Ectodermal cell (in vitro differentiated cells): ENCODE results near the gene OR5AN1.
"Not testable (repeated sequence)": the region's sequence is repeated elsewhere in the genome, so short reads cannot be mapped to it uniquely, and the experiment has no call there.

Source experiments
- H3K27ac ChIP-seq: 2 replicates; pipeline ENCODE4 v1.7.0; 2013; ENCODE audit warnings: mild to moderate bottlenecking, low read depth, low read length; ENCODE audit not compliant: insufficient read depth, poor library complexity, severe bottlenecking
- H3K27me3 ChIP-seq: 2 replicates; pipeline ENCODE4 v1.7.0; 2013; ENCODE audit warnings: mild to moderate bottlenecking, low read length; ENCODE audit not compliant: insufficient read depth, control insufficient read depth, poor library complexity, severe bottlenecking
- H3K36me3 ChIP-seq: one replicate; pipeline ENCODE4 v1.7.0; 2013; ENCODE audit warnings: low read length; ENCODE audit not compliant: control insufficient read depth, insufficient read depth
- H3K4me1 ChIP-seq: one replicate; pipeline ENCODE4 v1.7.0; 2013; ENCODE audit warnings: low read length; ENCODE audit not compliant: control insufficient read depth, insufficient read depth
- H3K4me3 ChIP-seq: 2 replicates; pipeline ENCODE4 v1.7.0; 2013; ENCODE audit warnings: low read depth, low read length, control low read depth; ENCODE audit not compliant: insufficient read depth
- H3K9me3 ChIP-seq: 2 replicates; pipeline ENCODE4 v1.7.0; 2013; ENCODE audit warnings: mild to moderate bottlenecking, low read length, moderate library complexity; ENCODE audit not compliant: control insufficient read depth
- WGBS, 2 experiments: methylation state at CpG; one replicate each; pipeline ENCODE4 v1.1.7; 2013; ENCODE audit warnings: missing lambda C conversion rate in 2 of 2; 5-methylcytosine and 5-hydroxymethylcytosine counted together

The OR5AN1 gene

GRCh38 chr11:59372324-59372723, 13.6 kb downstream of the OR5AN1 start:
- WGBS, 2 experiments, result 65 to 69% methylated on average over 3 of the region's 3 CpGs
- not testable (repeated sequence) for H3K36me3 ChIP-seq, H3K27ac ChIP-seq, H3K27me3 ChIP-seq, H3K9me3 ChIP-seq, H3K4me1 ChIP-seq, H3K4me3 ChIP-seq

GRCh38 chr11:59380263-59381059, 21.8 kb downstream of the OR5AN1 start:
- H3K4me1 ChIP-seq, result no peaks in the 10 kb centered on the region
- WGBS, 2 experiments, result 56 to 69% methylated on average over 2 of the region's 2 CpGs
- H3K27me3 ChIP-seq, result no peaks in the 10 kb centered on the region
- H3K36me3 ChIP-seq, result no peaks in the 10 kb centered on the region
- no peaks in the 10 kb centered on the region for H3K9me3 ChIP-seq
- no peak overlapping the region for H3K4me3 ChIP-seq
- H3K27ac ChIP-seq, result no peak overlapping the region

- H3K4me3 ChIP-seq, result no peak overlapping the region
- no peaks in the 10 kb centered on the region for H3K27me3 ChIP-seq
- H3K4me1 ChIP-seq, result no peaks in the 10 kb centered on the region
- no peak overlapping the region for H3K27ac ChIP-seq
- H3K36me3 ChIP-seq, result no peaks in the 10 kb centered on the region
- H3K9me3 ChIP-seq, result no peaks in the 10 kb centered on the region
Measured at GRCh38 chr11:59394186-59394585, 35.5 kb downstream of the OR5AN1 start.

- no peak overlapping the region for H3K27ac ChIP-seq
- no peaks in the 10 kb centered on the region for H3K4me1 ChIP-seq
- no peaks in the 10 kb centered on the region for H3K27me3 ChIP-seq
- H3K36me3 ChIP-seq, result no peaks in the 10 kb centered on the region
- H3K9me3 ChIP-seq, result peaks cover 3% of the 10 kb centered on the region
- 86 to 90% methylated on average over 3 of the region's 3 CpGs for WGBS, 2 experiments
- no peak overlapping the region for H3K4me3 ChIP-seq
Measured at GRCh38 chr11:59400461-59401261, 42.0 kb downstream of the OR5AN1 start.

GRCh38 chr11:59401262-59401552, 42.5 kb downstream of the OR5AN1 start:
- Histone ChIP-seq H3K4me1 (no peaks in the 10 kb centered on the region), H3K9me3 (peaks cover 3% of the 10 kb centered on the region), H3K4me3 (no peak overlapping the region), H3K27me3 (no peaks in the 10 kb centered on the region), H3K36me3 (no peaks in the 10 kb centered on the region), H3K27ac (no peak overlapping the region)
- 58 to 75% methylated on average over 2 of the region's 2 CpGs for WGBS, 2 experiments

- Histone ChIP-seq H3K36me3 (no peaks in the 10 kb centered on the region), H3K27me3 (no peaks in the 10 kb centered on the region), H3K9me3 (peaks cover 3% of the 10 kb centered on the region), H3K27ac (no peak overlapping the region), H3K4me1 (no peaks in the 10 kb centered on the region), H3K4me3 (no peak overlapping the region)
Measured at GRCh38 chr11:59403546-59403945, 44.9 kb downstream of the OR5AN1 start.

- no peaks in the 10 kb centered on the region for H3K27me3 ChIP-seq
- no peaks in the 10 kb centered on the region for H3K9me3 ChIP-seq
- WGBS, 2 experiments, result 92 to 94% methylated on average over 1 of the region's 2 CpGs
- H3K36me3 ChIP-seq, result no peaks in the 10 kb centered on the region
- H3K4me3 ChIP-seq, result no peak overlapping the region
- no peaks in the 10 kb centered on the region for H3K4me1 ChIP-seq
- H3K27ac ChIP-seq, result no peak overlapping the region
Measured at GRCh38 chr11:59413646-59414045, 55.0 kb downstream of the OR5AN1 start.

GRCh38 chr11:59415111-59415510, 56.4 kb downstream of the OR5AN1 start:
- H3K9me3 ChIP-seq, result no peaks in the 10 kb centered on the region
- no peaks in the 10 kb centered on the region for H3K4me1 ChIP-seq
- no peak overlapping the region for H3K27ac ChIP-seq
- no peaks in the 10 kb centered on the region for H3K27me3 ChIP-seq
- H3K36me3 ChIP-seq, result no peaks in the 10 kb centered on the region
- WGBS, 2 experiments, result 85 to 100% methylated on average over 1 of the region's 1 CpG
- H3K4me3 ChIP-seq, result no peak overlapping the region

- Histone ChIP-seq H3K4me3 (no peak overlapping the region), H3K36me3 (no peaks in the 10 kb centered on the region), H3K4me1 (no peaks in the 10 kb centered on the region), H3K27ac (no peak overlapping the region), H3K27me3 (no peaks in the 10 kb centered on the region), H3K9me3 (no peaks in the 10 kb centered on the region)
- WGBS, 2 experiments, result 89 to 96% methylated on average over 4 of the region's 5 CpGs
Measured at GRCh38 chr11:59416613-59417012, 57.9 kb downstream of the OR5AN1 start.

- Histone ChIP-seq H3K27ac (no peak overlapping the region), H3K36me3 (no peaks in the 10 kb centered on the region)
- WGBS, 2 experiments, result 93 to 95% methylated on average over 5 of the region's 5 CpGs
Measured at GRCh38 chr11:59417023-59417422, 58.3 kb downstream of the OR5AN1 start.

More at GRCh38 chr11:59417023-59417422, 58.3 kb downstream of the OR5AN1 start:
- H3K9me3 ChIP-seq, result no peaks in the 10 kb centered on the region
- H3K27me3 ChIP-seq, result no peaks in the 10 kb centered on the region
- H3K4me3 ChIP-seq, result no peak overlapping the region
- H3K4me1 ChIP-seq, result no peaks in the 10 kb centered on the region
